ENCODE results near the gene PREX1. TPM values are rescaled to one million over a fixed set of nuclear protein-coding genes. Genes with fewer than 3 reads are reported as not detected.
A peak's percentile ranks its signal among the peaks of the same experiment; 100 is the strongest.

Gene PREX1
- total and polyA plus RNA-seq, 2 experiments from 2014 or later: 2.4 to 10.3 TPM

DNA sequence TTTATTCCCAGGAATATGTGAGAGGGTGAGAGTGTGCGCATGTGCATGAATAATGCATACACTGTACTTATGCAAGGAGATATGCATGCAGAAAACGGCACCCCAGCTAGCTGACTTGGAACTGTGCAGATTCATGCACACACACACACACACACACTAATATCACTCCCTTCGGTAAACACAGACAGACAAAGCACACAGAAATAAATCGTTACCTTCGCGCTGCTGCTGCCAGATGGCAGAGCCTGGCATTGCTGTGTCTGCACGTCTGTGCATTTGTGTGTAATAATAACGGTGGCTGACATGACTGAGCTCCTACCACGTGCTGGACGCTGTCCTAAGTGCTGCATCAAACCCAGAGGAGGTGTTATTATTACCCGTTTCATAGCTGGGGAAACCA lies 36.8 kb downstream of the PREX1 start (continued):
- TF ChIP-seq, protein P1, sequence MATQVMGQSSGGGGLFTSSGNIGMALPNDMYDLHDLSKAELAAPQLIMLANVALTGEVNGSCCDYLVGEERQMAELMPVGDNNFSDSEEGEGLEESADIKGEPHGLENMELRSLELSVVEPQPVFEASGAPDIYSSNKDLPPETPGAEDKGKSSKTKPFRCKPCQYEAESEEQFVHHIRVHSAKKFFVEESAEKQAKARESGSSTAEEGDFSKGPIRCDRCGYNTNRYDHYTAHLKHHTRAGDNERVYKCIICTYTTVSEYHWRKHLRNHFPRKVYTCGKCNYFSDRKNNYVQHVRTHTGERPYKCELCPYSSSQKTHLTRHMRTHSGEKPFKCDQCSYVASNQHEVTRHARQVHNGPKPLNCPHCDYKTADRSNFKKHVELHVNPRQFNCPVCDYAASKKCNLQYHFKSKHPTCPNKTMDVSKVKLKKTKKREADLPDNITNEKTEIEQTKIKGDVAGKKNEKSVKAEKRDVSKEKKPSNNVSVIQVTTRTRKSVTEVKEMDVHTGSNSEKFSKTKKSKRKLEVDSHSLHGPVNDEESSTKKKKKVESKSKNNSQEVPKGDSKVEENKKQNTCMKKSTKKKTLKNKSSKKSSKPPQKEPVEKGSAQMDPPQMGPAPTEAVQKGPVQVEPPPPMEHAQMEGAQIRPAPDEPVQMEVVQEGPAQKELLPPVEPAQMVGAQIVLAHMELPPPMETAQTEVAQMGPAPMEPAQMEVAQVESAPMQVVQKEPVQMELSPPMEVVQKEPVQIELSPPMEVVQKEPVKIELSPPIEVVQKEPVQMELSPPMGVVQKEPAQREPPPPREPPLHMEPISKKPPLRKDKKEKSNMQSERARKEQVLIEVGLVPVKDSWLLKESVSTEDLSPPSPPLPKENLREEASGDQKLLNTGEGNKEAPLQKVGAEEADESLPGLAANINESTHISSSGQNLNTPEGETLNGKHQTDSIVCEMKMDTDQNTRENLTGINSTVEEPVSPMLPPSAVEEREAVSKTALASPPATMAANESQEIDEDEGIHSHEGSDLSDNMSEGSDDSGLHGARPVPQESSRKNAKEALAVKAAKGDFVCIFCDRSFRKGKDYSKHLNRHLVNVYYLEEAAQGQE (IDR thresholded peaks at IDR 0.05; ENCODE audit: unreplicated experiment): no peak

DNA sequence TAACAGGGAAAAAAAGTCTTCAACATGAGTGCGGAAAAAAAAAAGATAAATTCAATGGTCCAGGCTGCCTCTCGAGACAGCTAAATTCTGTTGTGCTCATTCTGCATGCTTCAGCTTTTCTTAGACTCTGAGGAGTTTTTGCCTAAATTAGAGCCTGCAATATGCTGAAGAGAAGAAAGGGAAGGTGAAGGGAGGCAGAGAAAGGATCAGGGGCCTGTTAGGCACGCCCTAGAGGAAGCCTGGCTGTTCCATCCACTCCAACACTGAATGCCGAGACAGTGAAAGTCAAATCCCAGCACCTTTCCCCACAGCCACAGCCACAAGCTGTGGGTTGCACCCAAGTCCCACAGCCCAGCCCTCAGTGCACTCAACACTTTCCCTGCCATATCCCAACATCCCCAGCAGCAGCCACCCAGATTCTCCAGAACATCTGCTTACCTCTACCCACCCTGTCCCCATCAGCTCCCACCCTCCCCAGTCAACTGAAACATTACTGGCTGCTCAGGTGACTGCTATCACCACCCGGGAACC lies 37.3 kb downstream of the PREX1 start:
- Histone ChIP-seq H4K20me1 (replicated peaks; ENCODE audit: insufficient read depth) (no peaks in the 10 kb centered on the region), H2AFZ (no peak overlapping the region), H3K79me2 (replicated peaks; ENCODE audit: insufficient read depth) (no peaks in the 10 kb centered on the region), H3K4me1 (ENCODE audit: insufficient read depth) (peaks cover 8% of the 10 kb centered on the region; the same call in 1 of the 2 replicates), H3K9me2 (ENCODE audit: insufficient read depth) (no peaks in the 10 kb centered on the region), H3K4me3 (no peak overlapping the region), H3F3A (replicated peaks; ENCODE audit: low read depth) (no peaks in the 10 kb centered on the region), H3K36me3 (ENCODE audit: insufficient read depth) (no peaks in the 10 kb centered on the region), H3K27me3 (ENCODE audit: insufficient read depth) (no peaks in the 10 kb centered on the region), H3K4me2 (0 out of 2 replicates have a peak overlapping the region, but pooled peaks have one; percentile 23), H3K27ac (ENCODE audit: low read depth) (no peak overlapping the region)
- peaks cover 5% of the 10 kb centered on the region for H3K27me3 Mint-ChIP-seq (ENCODE audit: insufficient read depth, low read depth, poor library complexity)
- peak overlapping the region; percentile 84 for H3K27ac Mint-ChIP-seq
- DNase-seq (ENCODE audit: low spot score): no peak
- no peaks in the 10 kb centered on the region for H3K9me3 Mint-ChIP-seq
- peaks cover 3% of the 10 kb centered on the region; the same call in 1 of the 3 replicates for H3K36me3 Mint-ChIP-seq (ENCODE audit: low read depth)
- peaks cover 46% of the 10 kb centered on the region for H3K4me1 Mint-ChIP-seq
- H3K4me3 Mint-ChIP-seq: no peak overlapping the region
- ATAC-seq: no peak
- no peak for TF ChIP-seq EZH2 (IDR thresholded peaks at IDR 0.05; ENCODE audit: low read depth, unreplicated experiment)
- no peak for TF ChIP-seq EZH2phosphoT487 (IDR thresholded peaks at IDR 0.05; ENCODE audit: unreplicated experiment)
- no peak for TF ChIP-seq ZNF331 (CRISPR knock-in tag; IDR thresholded peaks at IDR 0.05; ENCODE audit: low read depth)
- TF ChIP-seq, protein P2, sequence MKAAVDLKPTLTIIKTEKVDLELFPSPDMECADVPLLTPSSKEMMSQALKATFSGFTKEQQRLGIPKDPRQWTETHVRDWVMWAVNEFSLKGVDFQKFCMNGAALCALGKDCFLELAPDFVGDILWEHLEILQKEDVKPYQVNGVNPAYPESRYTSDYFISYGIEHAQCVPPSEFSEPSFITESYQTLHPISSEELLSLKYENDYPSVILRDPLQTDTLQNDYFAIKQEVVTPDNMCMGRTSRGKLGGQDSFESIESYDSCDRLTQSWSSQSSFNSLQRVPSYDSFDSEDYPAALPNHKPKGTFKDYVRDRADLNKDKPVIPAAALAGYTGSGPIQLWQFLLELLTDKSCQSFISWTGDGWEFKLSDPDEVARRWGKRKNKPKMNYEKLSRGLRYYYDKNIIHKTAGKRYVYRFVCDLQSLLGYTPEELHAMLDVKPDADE (IDR thresholded peaks at IDR 0.05): no peak
- TF ChIP-seq, protein P1 (IDR thresholded peaks at IDR 0.05; ENCODE audit: unreplicated experiment): no peak
- TF ChIP-seq, protein P3, sequence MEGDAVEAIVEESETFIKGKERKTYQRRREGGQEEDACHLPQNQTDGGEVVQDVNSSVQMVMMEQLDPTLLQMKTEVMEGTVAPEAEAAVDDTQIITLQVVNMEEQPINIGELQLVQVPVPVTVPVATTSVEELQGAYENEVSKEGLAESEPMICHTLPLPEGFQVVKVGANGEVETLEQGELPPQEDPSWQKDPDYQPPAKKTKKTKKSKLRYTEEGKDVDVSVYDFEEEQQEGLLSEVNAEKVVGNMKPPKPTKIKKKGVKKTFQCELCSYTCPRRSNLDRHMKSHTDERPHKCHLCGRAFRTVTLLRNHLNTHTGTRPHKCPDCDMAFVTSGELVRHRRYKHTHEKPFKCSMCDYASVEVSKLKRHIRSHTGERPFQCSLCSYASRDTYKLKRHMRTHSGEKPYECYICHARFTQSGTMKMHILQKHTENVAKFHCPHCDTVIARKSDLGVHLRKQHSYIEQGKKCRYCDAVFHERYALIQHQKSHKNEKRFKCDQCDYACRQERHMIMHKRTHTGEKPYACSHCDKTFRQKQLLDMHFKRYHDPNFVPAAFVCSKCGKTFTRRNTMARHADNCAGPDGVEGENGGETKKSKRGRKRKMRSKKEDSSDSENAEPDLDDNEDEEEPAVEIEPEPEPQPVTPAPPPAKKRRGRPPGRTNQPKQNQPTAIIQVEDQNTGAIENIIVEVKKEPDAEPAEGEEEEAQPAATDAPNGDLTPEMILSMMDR (conservative IDR thresholded peaks at IDR 0.05; ENCODE audit: low read depth in 2 of 2): no peak
- TF ChIP-seq, protein P4, sequence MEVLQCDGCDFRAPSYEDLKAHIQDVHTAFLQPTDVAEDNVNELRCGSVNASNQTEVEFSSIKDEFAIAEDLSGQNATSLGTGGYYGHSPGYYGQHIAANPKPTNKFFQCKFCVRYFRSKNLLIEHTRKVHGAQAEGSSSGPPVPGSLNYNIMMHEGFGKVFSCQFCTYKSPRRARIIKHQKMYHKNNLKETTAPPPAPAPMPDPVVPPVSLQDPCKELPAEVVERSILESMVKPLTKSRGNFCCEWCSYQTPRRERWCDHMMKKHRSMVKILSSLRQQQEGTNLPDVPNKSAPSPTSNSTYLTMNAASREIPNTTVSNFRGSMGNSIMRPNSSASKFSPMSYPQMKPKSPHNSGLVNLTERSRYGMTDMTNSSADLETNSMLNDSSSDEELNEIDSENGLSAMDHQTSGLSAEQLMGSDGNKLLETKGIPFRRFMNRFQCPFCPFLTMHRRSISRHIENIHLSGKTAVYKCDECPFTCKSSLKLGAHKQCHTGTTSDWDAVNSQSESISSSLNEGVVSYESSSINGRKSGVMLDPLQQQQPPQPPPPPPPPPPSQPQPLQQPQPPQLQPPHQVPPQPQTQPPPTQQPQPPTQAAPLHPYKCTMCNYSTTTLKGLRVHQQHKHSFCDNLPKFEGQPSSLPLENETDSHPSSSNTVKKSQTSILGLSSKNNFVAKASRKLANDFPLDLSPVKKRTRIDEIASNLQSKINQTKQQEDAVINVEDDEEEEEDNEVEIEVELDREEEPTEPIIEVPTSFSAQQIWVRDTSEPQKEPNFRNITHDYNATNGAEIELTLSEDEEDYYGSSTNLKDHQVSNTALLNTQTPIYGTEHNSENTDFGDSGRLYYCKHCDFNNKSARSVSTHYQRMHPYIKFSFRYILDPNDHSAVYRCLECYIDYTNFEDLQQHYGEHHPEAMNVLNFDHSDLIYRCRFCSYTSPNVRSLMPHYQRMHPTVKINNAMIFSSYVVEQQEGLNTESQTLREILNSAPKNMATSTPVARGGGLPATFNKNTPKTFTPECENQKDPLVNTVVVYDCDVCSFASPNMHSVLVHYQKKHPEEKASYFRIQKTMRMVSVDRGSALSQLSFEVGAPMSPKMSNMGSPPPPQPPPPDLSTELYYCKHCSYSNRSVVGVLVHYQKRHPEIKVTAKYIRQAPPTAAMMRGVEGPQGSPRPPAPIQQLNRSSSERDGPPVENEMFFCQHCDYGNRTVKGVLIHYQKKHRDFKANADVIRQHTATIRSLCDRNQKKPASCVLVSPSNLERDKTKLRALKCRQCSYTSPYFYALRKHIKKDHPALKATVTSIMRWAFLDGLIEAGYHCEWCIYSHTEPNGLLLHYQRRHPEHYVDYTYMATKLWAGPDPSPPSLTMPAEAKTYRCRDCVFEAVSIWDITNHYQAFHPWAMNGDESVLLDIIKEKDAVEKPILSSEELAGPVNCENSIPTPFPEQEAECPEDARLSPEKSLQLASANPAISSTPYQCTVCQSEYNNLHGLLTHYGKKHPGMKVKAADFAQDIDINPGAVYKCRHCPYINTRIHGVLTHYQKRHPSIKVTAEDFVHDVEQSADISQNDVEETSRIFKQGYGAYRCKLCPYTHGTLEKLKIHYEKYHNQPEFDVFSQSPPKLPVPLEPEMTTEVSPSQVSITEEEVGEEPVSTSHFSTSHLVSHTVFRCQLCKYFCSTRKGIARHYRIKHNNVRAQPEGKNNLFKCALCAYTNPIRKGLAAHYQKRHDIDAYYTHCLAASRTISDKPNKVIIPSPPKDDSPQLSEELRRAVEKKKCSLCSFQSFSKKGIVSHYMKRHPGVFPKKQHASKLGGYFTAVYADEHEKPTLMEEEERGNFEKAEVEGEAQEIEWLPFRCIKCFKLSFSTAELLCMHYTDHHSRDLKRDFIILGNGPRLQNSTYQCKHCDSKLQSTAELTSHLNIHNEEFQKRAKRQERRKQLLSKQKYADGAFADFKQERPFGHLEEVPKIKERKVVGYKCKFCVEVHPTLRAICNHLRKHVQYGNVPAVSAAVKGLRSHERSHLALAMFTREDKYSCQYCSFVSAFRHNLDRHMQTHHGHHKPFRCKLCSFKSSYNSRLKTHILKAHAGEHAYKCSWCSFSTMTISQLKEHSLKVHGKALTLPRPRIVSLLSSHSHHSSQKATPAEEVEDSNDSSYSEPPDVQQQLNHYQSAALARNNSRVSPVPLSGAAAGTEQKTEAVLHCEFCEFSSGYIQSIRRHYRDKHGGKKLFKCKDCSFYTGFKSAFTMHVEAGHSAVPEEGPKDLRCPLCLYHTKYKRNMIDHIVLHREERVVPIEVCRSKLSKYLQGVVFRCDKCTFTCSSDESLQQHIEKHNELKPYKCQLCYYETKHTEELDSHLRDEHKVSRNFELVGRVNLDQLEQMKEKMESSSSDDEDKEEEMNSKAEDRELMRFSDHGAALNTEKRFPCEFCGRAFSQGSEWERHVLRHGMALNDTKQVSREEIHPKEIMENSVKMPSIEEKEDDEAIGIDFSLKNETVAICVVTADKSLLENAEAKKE (CRISPR knock-in tag; IDR thresholded peaks at IDR 0.05): no peak
